AG04450 (cell line): ENCODE results near the gene TNFRSF1A. TPM values are rescaled to one million over a fixed set of nuclear protein-coding genes. Genes with fewer than 3 reads are reported as not detected.

ENCODE experiments used
- CTCF ChIA-PET: fragments of 300-600, 350-600 bp; formaldehyde crosslinking; extraction: SDS; loops from one replicate; lab custom pipeline; 2022; ENCODE audit warnings: antibody characterized with exemption, inconsistent platforms; lab: Charles Lee
- POLR2A ChIA-PET: fragments of 350-600 bp; formaldehyde crosslinking; extraction: SDS; loops from one replicate; lab custom pipeline; 2021; ENCODE audit warnings: antibody characterized with exemption, inconsistent platforms; lab: Yijun Ruan, JAX
- DNase-seq: peaks from one replicate; pipeline ENCODE4 v3.0.0-alpha.2; 2011; ENCODE audit warnings: low read depth, low spot score
- H3K27ac ChIP-seq: one replicate; pipeline ENCODE4 v1.5.1; 2012; ENCODE audit warnings: low read depth, low read length, control low read depth
- H3K27me3 ChIP-seq: one replicate; pipeline ENCODE4 v1.6.0; 2012; ENCODE audit warnings: low read length; ENCODE audit not compliant: control insufficient read depth, insufficient read depth
- H3K4me3 ChIP-seq: 2 replicates; pipeline ENCODE4 v1.5.1; 2011; ENCODE audit warnings: mild to moderate bottlenecking, low read depth, low read length, control low read depth
- H3K9me3 ChIP-seq: 2 replicates; pipeline ENCODE4 v1.5.1; 2012; ENCODE audit warnings: low read length; ENCODE audit not compliant: control insufficient read depth, insufficient read depth
- polyA plus RNA-seq: library from polyadenylated mRNA; depleted of rRNA; stranded (reverse); fragments of >200 nt; gene quantifications from 2 replicates; pipeline ENCODE4 v1.2.3, GENCODE V29; 2011
- TF ChIP-seq, protein P1 (sequence below): IDR thresholded peaks from 2 replicates; pipeline ENCODE4 v1.5.1; 2011; ENCODE audit warnings: low read depth, low read length, control low read depth, inconsistent platforms

Gene TNFRSF1A
- polyA plus RNA-seq, 1 experiment, result 231 TPM

DNA sequence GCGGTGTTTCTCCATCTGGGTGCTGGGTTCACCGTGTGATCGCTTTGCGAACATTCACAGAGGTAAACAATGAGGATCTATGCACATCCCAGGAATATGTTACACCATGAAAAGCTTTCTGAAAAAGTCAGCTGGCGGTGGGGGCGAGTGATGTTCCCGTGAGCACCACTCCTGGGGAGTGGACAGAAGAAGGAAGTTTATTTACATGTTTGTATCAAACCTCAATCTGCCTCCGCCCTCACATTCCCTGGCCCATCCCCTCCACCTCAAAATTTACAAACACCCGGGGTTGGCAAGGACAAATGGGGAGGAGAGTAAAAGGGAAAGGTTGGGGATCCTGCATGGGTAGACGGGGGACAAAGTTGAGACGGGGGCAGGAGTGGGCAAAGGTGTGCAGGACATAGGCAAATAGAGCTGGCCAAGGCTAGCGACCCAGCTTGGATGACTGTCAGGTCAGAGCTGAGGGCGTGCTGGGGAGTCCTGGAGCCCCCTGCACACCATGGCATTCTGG lies 6.9 kb downstream of the TNFRSF1A start:
- peak overlapping the region; percentile 58 for H3K4me3 ChIP-seq
- H3K27me3 ChIP-seq, result no peaks in the 10 kb centered on the region
- CTCF ChIA-PET, result interaction anchor here (0.6 to 3.2 kb wide), 15 partner anchors 9 to 347 kb away, joined by 3 to 33 read pairs (median 4); partner anchors contain the start of gene TAPBPL
- POLR2A ChIA-PET, result interaction anchor here (0.6 to 5.4 kb wide), 15 partner anchors 9 to 499 kb away, joined by 3 to 50 read pairs (median 6); partner anchors contain the start of genes GAPDH, LTBR and VAMP1
- TF ChIP-seq, protein P1, sequence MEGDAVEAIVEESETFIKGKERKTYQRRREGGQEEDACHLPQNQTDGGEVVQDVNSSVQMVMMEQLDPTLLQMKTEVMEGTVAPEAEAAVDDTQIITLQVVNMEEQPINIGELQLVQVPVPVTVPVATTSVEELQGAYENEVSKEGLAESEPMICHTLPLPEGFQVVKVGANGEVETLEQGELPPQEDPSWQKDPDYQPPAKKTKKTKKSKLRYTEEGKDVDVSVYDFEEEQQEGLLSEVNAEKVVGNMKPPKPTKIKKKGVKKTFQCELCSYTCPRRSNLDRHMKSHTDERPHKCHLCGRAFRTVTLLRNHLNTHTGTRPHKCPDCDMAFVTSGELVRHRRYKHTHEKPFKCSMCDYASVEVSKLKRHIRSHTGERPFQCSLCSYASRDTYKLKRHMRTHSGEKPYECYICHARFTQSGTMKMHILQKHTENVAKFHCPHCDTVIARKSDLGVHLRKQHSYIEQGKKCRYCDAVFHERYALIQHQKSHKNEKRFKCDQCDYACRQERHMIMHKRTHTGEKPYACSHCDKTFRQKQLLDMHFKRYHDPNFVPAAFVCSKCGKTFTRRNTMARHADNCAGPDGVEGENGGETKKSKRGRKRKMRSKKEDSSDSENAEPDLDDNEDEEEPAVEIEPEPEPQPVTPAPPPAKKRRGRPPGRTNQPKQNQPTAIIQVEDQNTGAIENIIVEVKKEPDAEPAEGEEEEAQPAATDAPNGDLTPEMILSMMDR, result no peak
- no peak for DNase-seq
- H3K9me3 ChIP-seq, result no peaks in the 10 kb centered on the region; the same call in 1 of the 2 replicates
- peak overlapping the region; percentile 100 for H3K27ac ChIP-seq

DNA sequence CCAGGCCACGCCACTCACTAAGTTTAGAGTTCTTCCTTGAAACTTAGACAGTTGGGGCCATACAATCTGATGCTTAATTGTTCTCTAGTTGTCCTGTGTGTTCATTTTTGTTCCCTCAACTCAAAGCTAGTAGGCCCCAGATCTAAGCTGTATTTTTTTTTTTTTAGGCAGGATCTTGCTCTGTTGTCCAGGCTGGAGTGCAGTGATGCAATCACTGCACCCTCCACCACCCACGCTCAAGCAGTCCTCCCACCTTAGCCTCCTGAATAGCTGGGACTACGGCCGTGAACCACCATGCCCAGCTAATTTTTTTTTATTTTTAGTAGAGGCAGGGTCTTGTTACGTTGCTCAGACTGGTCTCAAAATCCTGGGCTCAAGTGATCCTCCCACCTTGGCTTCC lies 7.5 kb downstream of the TNFRSF1A start:
- TF ChIP-seq, protein P1, result no peak
- Histone ChIP-seq H3K27me3 (no peaks in the 10 kb centered on the region), H3K27ac (peak overlapping the region; percentile 100), H3K4me3 (no peak overlapping the region), H3K9me3 (no peaks in the 10 kb centered on the region; the same call in 1 of the 2 replicates)
- DNase-seq, result no peak
- CTCF ChIA-PET, result interaction anchor here (0.6 to 3.2 kb wide), 9 partner anchors 11 to 201 kb away, joined by 3 to 33 read pairs (median 3); partner anchors contain the start of gene TAPBPL
- POLR2A ChIA-PET, result interaction anchor here (2.9 to 5.4 kb wide), 3 partner anchors 9 to 49 kb away, joined by 19 to 50 read pairs (median 20); partner anchors contain the start of gene LTBR

DNA sequence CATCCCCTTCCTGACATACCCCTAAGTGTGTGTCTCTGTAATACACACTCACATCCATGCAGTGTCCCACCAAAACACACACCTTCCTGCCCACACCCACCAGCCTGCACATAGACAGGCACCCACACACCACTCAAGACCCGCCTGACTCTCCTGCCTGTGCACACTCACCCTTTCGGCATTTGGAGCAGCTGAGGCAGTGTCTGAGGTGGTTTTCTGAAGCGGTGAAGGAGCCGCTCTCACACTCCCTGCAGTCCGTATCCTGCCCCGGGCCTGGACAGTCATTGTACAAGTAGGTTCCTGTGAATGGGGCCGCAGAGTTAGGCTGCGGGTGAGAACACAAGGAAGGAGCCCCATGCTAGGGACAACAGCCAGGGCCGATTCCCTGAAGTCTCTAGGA lies 8.3 kb downstream of the TNFRSF1A start:
- DNase-seq, result peak; percentile 49
- no peaks in the 10 kb centered on the region for H3K27me3 ChIP-seq
- ChIA-PET POLR2A (interaction anchor here (1.4 to 5.4 kb wide), 2 partner anchors 47 to 50 kb away, joined by 6 to 50 read pairs; partner anchors contain the start of gene LTBR), CTCF (interaction anchor here (0.6 to 1.3 kb wide), 4 partner anchors 10 to 90 kb away, joined by 3 to 7 read pairs (median 6); no protein-coding TSS in a partner anchor)
- TF ChIP-seq, protein P1, result no peak
- H3K4me3 ChIP-seq, result 0 out of 2 replicates have a peak overlapping the region, but pooled peaks have one; percentile 4
- H3K9me3 ChIP-seq, result no peaks in the 10 kb centered on the region; the same call in 1 of the 2 replicates
- peak overlapping the region; percentile 100 for H3K27ac ChIP-seq

DNA sequence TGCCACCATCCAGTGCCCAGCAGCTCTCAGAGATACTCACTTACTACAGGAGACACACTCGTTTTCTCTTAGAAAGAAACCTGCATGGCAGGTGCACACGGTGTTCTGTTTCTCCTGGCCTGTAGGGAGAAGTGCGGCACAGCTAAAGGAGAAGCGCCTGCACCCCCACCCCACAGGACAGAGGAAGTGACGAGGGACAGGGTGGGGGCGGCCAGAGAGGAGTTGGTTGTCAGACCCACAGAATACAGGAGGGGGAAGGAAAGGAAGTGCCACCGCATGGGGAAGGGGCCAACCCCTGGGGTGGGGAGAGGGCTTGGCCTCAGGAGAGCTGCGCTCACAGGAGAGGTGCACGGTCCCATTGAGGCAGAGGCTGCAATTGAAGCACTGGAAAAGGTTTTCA lies 8.8 kb downstream of the TNFRSF1A start:
- TF ChIP-seq, protein P1, result no peak
- DNase-seq, result no peak
- Histone ChIP-seq H3K4me3 (no peak overlapping the region), H3K9me3 (no peaks in the 10 kb centered on the region; the same call in 1 of the 2 replicates), H3K27me3 (no peaks in the 10 kb centered on the region), H3K27ac (peak overlapping the region; percentile 100)
- CTCF ChIA-PET, result interaction anchor here (0.5 to 2.3 kb wide), 3 partner anchors 10 to 225 kb away, joined by 4 to 14 read pairs (median 6); no protein-coding TSS in a partner anchor
- POLR2A ChIA-PET, result interaction anchor here (1.0 to 5.4 kb wide), 6 partner anchors 9 to 201 kb away, joined by 3 to 50 read pairs (median 6); partner anchors contain the start of genes GAPDH, LTBR and TNFRSF1A

DNA sequence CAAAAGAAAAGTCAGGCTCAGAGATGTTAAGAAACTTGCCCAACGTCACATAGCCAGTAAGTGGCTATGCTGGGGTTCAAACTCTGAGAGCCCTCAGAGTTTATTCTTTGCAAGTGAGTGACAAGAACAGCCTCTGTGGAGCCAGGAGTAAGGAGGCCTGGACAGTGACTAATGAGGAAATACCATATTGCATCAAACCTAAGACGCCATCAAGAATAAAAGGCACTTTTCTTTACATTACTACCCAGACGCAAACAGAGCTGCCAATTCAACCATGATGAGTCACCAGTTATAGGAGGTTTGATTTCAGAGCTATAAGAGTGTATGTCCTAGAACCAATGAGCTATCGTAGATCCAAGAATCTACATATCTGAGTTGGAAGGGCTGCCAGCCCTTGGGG lies 9.4 kb downstream of the TNFRSF1A start:
- CTCF ChIA-PET, result interaction anchor here (0.5 to 2.3 kb wide), 3 partner anchors 9 to 225 kb away, joined by 4 to 14 read pairs (median 6); no protein-coding TSS in a partner anchor

More for the DNA sequence above, 9.4 kb downstream of the TNFRSF1A start:
- H3K27me3 ChIP-seq, result no peaks in the 10 kb centered on the region
- DNase-seq, result no peak
- H3K9me3 ChIP-seq, result no peaks in the 10 kb centered on the region; the same call in 1 of the 2 replicates
- no peak overlapping the region for H3K4me3 ChIP-seq
- H3K27ac ChIP-seq, result peak overlapping the region; percentile 100
- POLR2A ChIA-PET, result interaction anchor here (1.0 to 5.4 kb wide), 6 partner anchors 10 to 202 kb away, joined by 3 to 50 read pairs (median 6); partner anchors contain the start of genes GAPDH, LTBR and TNFRSF1A
- TF ChIP-seq, protein P1, result no peak
